ENCODE data around the gene BMP7.

- TF ChIP-seq CTCF (conservative IDR thresholded peaks at IDR 0.05) (no peak), EZH2 (IDR thresholded peaks at IDR 0.05; ENCODE audit: low read depth) (no peak)
These were observed 104.7 kb downstream of the BMP7 start for GRCh38 chr20:57161478-57162361.
